HFFc6 (cell line): Measurements from ENCODE around the gene RPL13. TPM values are rescaled to one million over a fixed set of nuclear protein-coding genes. Genes with fewer than 3 reads are reported as not detected.

Source experiments
- total RNA-seq, 6 experiments: library from RNA; stranded (reverse); fragmentation: NEBNext Ultra II Directional; extraction: Animal tissue kit (Norgen Biotek cat#: 25700); gene quantifications; 2 replicates in 1 of 6; 3 replicates in 5 of 6; pipeline ENCODE4 v1.2.3, GENCODE V29; 2021

The RPL13 gene
- total RNA-seq, 6 experiments from 2014 or later = 1,572 to 1,808 (median 1,628) TPM

Other genes starting within 250 kb of the RPL13 start
- gene ANKRD11, start 70.1 kb upstream of the RPL13 start, total RNA-seq = 100 to 1,000 TPM; 110 to 120 (median 116) TPM
- gene SPG7, start 52.3 kb upstream of the RPL13 start, total RNA-seq = 10 to 100 TPM; 81.5 to 97.0 (median 89.6) TPM
- 10 to 100 TPM; 17.6 to 22.2 (median 19.3) TPM for gene CPNE7, start 15.1 kb downstream of the RPL13 start, total RNA-seq
- gene DPEP1, start 53.0 kb downstream of the RPL13 start, total RNA-seq = not detected
- gene CHMP1A, start 97.0 kb downstream of the RPL13 start, total RNA-seq = 10 to 100 TPM; 85.6 to 93.1 (median 87.2) TPM
- 10 to 100 TPM in 1 of 6 experiments, 1 to 10 TPM in 5; 6.3 to 10.1 (median 7.8) TPM for gene SPATA33, start 97.2 kb downstream of the RPL13 start, total RNA-seq
- gene CDK10, start 126.0 kb downstream of the RPL13 start, total RNA-seq = 10 to 100 TPM; 45.5 to 61.7 (median 48.6) TPM
- gene SPATA2L, start 141.0 kb downstream of the RPL13 start, total RNA-seq = 1 to 10 TPM; 5.6 to 6.9 (median 5.9) TPM
- gene VPS9D1, start 160.2 kb downstream of the RPL13 start, total RNA-seq = 10 to 100 TPM; 12.7 to 19.3 (median 16.1) TPM
- gene ZNF276, start 160.9 kb downstream of the RPL13 start, total RNA-seq = 10 to 100 TPM in 3 of 6 experiments, 1 to 10 TPM in 3; 7.8 to 16.7 (median 9.7) TPM